Karpas-422 (cell line): ENCODE measurements around the gene SEMA4D. TPM values are rescaled to one million over a fixed set of nuclear protein-coding genes. Genes with fewer than 3 reads are reported as not detected.

Source experiments
- DNase-seq: peaks from one replicate; pipeline ENCODE4 v3.0.0-alpha.2; 2015
- H2AFZ ChIP-seq: fragments of 200-600 bp; sonication (generic); 2 replicates; pipeline ENCODE4 v1.6.1; 2014; ENCODE audit warnings: antibody characterized with exemption, low read length, mixed read lengths
- H3K27ac ChIP-seq: fragments of 200-600 bp; sonication (generic); 2 replicates; pipeline ENCODE4 v1.5.1; 2014; ENCODE audit warnings: mild to moderate bottlenecking, low read length, moderate library complexity
- H3K27me3 ChIP-seq: fragments of 200-600 bp; sonication (generic); 2 replicates; pipeline ENCODE4 v1.6.1; 2014; ENCODE audit warnings: low read length, mixed read lengths
- H3K36me3 ChIP-seq: fragments of 200-600 bp; sonication (generic); 2 replicates; pipeline ENCODE4 v1.6.1; 2014; ENCODE audit warnings: low read length, mixed read lengths; ENCODE audit not compliant: insufficient read depth
- H3K4me1 ChIP-seq: fragments of 200-600 bp; sonication (generic); 2 replicates; pipeline ENCODE4 v1.6.1; 2014; ENCODE audit warnings: mild to moderate bottlenecking, low read length, mixed read lengths
- H3K4me2 ChIP-seq: fragments of 200-600 bp; sonication (generic); 2 replicates; pipeline ENCODE4 v1.6.1; 2014; ENCODE audit warnings: low read length, low read depth, mild to moderate bottlenecking; ENCODE audit not compliant: poor library complexity, severe bottlenecking
- H3K4me3 ChIP-seq: fragments of 200-600 bp; sonication (generic); 2 replicates; pipeline ENCODE4 v1.5.1; 2014; ENCODE audit warnings: mild to moderate bottlenecking, antibody characterized with exemption, low read length, mixed read lengths
- H3K79me2 ChIP-seq: fragments of 200-600 bp; sonication (generic); 2 replicates; pipeline ENCODE4 v1.6.1; 2014; ENCODE audit warnings: mild to moderate bottlenecking, low read length, mixed read lengths
- H3K9ac ChIP-seq: fragments of 200-600 bp; sonication (generic); 2 replicates; pipeline ENCODE4 v1.6.0; 2014; ENCODE audit warnings: low read length
- H3K9me2 ChIP-seq: fragments of 200-600 bp; sonication (generic), shearing (Covaris generic); replicated peaks from 2 replicates; pipeline ENCODE4 v1.6.0; 2014; ENCODE audit warnings: mild to moderate bottlenecking, low read length, moderate library complexity; ENCODE audit not compliant: insufficient read depth
- H3K9me3 ChIP-seq: fragments of 300-700, 200-600 bp; sonication (generic); 2 replicates; pipeline ENCODE4 v1.6.1; 2014; ENCODE audit warnings: low read length, mixed read lengths
- H4K20me1 ChIP-seq: fragments of 200-600 bp; sonication (generic); 2 replicates; pipeline ENCODE4 v1.6.1; 2014; ENCODE audit warnings: mild to moderate bottlenecking, antibody characterized with exemption, low read length, low read depth; ENCODE audit not compliant: insufficient read depth
- total RNA-seq: library from RNA; depleted of rRNA; stranded (reverse); fragments of >200 nt; shearing (Covaris generic); gene quantifications from 2 replicates; pipeline ENCODE4 v1.2.3, GENCODE V29; 2014; ENCODE audit warnings: low replicate concordance

The SEMA4D gene
- total RNA-seq, 1 experiment from 2014 or later: 2.3 TPM

GRCh38 chr9:89518466-89519365 lies 20.8 kb upstream of the SEMA4D start:
- Histone ChIP-seq H3K9ac (no peak overlapping the region), H3K9me3 (no peaks in the 10 kb centered on the region), H3K27ac (no peak overlapping the region), H3K79me2 (no peaks in the 10 kb centered on the region), H3K9me2 (no peaks in the 10 kb centered on the region), H4K20me1 (no peaks in the 10 kb centered on the region), H2AFZ (no peak overlapping the region), H3K36me3 (no peaks in the 10 kb centered on the region), H3K4me3 (no peak overlapping the region), H3K4me1 (peaks cover 17% of the 10 kb centered on the region), H3K4me2 (no peak overlapping the region), H3K27me3 (no peaks in the 10 kb centered on the region)
- DNase-seq: no peak

- Histone ChIP-seq H3K9ac (no peak overlapping the region), H2AFZ (no peak overlapping the region), H3K36me3 (no peaks in the 10 kb centered on the region), H3K4me1 (peaks cover 5% of the 10 kb centered on the region), H3K79me2 (no peaks in the 10 kb centered on the region), H3K9me2 (no peaks in the 10 kb centered on the region), H3K9me3 (no peaks in the 10 kb centered on the region), H4K20me1 (no peaks in the 10 kb centered on the region), H3K27me3 (no peaks in the 10 kb centered on the region), H3K4me3 (no peak overlapping the region), H3K4me2 (no peak overlapping the region), H3K27ac (no peak overlapping the region)
- DNase-seq: no peak
Observed at GRCh38 chr9:89515416-89515815, 17.5 kb upstream of the SEMA4D start.

GRCh38 chr9:89514956-89515355 lies 17.0 kb upstream of the SEMA4D start:
- no peaks in the 10 kb centered on the region for H3K36me3 ChIP-seq
- H3K4me2 ChIP-seq: no peak overlapping the region
- H3K79me2 ChIP-seq: no peaks in the 10 kb centered on the region
- no peak for DNase-seq
- H3K9me2 ChIP-seq: no peaks in the 10 kb centered on the region
- no peaks in the 10 kb centered on the region for H3K27me3 ChIP-seq
- H3K4me3 ChIP-seq: no peak overlapping the region
- H4K20me1 ChIP-seq: no peaks in the 10 kb centered on the region
- no peak overlapping the region for H3K27ac ChIP-seq
- no peak overlapping the region for H3K9ac ChIP-seq
- no peaks in the 10 kb centered on the region for H3K9me3 ChIP-seq
- peaks cover 5% of the 10 kb centered on the region for H3K4me1 ChIP-seq
- no peak overlapping the region for H2AFZ ChIP-seq

- DNase-seq: no peak
- Histone ChIP-seq H4K20me1 (no peaks in the 10 kb centered on the region), H3K9me2 (no peaks in the 10 kb centered on the region), H3K9me3 (no peaks in the 10 kb centered on the region), H3K4me2 (no peak overlapping the region), H3K4me1 (peaks cover 5% of the 10 kb centered on the region), H2AFZ (no peak overlapping the region), H3K79me2 (no peaks in the 10 kb centered on the region), H3K27me3 (no peaks in the 10 kb centered on the region), H3K9ac (no peak overlapping the region), H3K36me3 (no peaks in the 10 kb centered on the region), H3K4me3 (no peak overlapping the region), H3K27ac (no peak overlapping the region)
Observed at GRCh38 chr9:89514337-89514736, 16.4 kb upstream of the SEMA4D start.

GRCh38 chr9:89513837-89514236 lies 15.9 kb upstream of the SEMA4D start:
- Histone ChIP-seq H3K79me2 (no peaks in the 10 kb centered on the region), H2AFZ (no peak overlapping the region), H3K9me3 (no peaks in the 10 kb centered on the region), H3K27me3 (no peaks in the 10 kb centered on the region), H3K4me3 (no peak overlapping the region), H3K4me2 (no peak overlapping the region), H3K9ac (no peak overlapping the region), H4K20me1 (no peaks in the 10 kb centered on the region), H3K9me2 (no peaks in the 10 kb centered on the region), H3K27ac (no peak overlapping the region), H3K4me1 (peaks cover 5% of the 10 kb centered on the region), H3K36me3 (no peaks in the 10 kb centered on the region)
- DNase-seq: no peak

- no peaks in the 10 kb centered on the region for H3K9me3 ChIP-seq
- H3K4me2 ChIP-seq: no peak overlapping the region
- no peak overlapping the region for H2AFZ ChIP-seq
Observed at GRCh38 chr9:89512382-89512781, 14.5 kb upstream of the SEMA4D start.

GRCh38 chr9:89508951-89509615 lies 11.2 kb upstream of the SEMA4D start:
- peaks cover 5% of the 10 kb centered on the region for H3K4me1 ChIP-seq
- no peak overlapping the region for H3K27ac ChIP-seq

More at GRCh38 chr9:89512382-89512781, 14.5 kb upstream of the SEMA4D start:
- Histone ChIP-seq H3K4me1 (peaks cover 5% of the 10 kb centered on the region), H4K20me1 (no peaks in the 10 kb centered on the region), H3K4me3 (no peak overlapping the region), H3K27ac (no peak overlapping the region), H3K79me2 (no peaks in the 10 kb centered on the region), H3K27me3 (no peaks in the 10 kb centered on the region), H3K36me3 (no peaks in the 10 kb centered on the region), H3K9me2 (no peaks in the 10 kb centered on the region), H3K9ac (no peak overlapping the region)
- DNase-seq: no peak

GRCh38 chr9:89505911-89506310 lies 8.0 kb upstream of the SEMA4D start:
- no peaks in the 10 kb centered on the region for H3K4me1 ChIP-seq

More at GRCh38 chr9:89508951-89509615, 11.2 kb upstream of the SEMA4D start:
- Histone ChIP-seq H3K9ac (no peak overlapping the region), H3K9me3 (no peaks in the 10 kb centered on the region), H3K4me3 (no peak overlapping the region), H2AFZ (no peak overlapping the region), H3K4me2 (no peak overlapping the region), H4K20me1 (no peaks in the 10 kb centered on the region), H3K9me2 (no peaks in the 10 kb centered on the region), H3K79me2 (no peaks in the 10 kb centered on the region), H3K36me3 (no peaks in the 10 kb centered on the region), H3K27me3 (no peaks in the 10 kb centered on the region)
- DNase-seq: no peak

More at GRCh38 chr9:89505911-89506310, 8.0 kb upstream of the SEMA4D start:
- no peak overlapping the region for H3K4me2 ChIP-seq
- H3K4me3 ChIP-seq: no peak overlapping the region
- H4K20me1 ChIP-seq: no peaks in the 10 kb centered on the region
- DNase-seq: no peak
- no peaks in the 10 kb centered on the region for H3K79me2 ChIP-seq
- no peak overlapping the region for H3K27ac ChIP-seq
- H3K27me3 ChIP-seq: no peaks in the 10 kb centered on the region
- no peaks in the 10 kb centered on the region for H3K9me3 ChIP-seq
- no peak overlapping the region for H2AFZ ChIP-seq
- no peak overlapping the region for H3K9ac ChIP-seq
- H3K36me3 ChIP-seq: no peaks in the 10 kb centered on the region
- no peaks in the 10 kb centered on the region for H3K9me2 ChIP-seq
